ENCODE data around the gene PDE6C. TPM values are rescaled to one million over a fixed set of nuclear protein-coding genes. Genes with fewer than 3 reads are reported as not detected.

PDE6C gene
- total and polyA plus RNA-seq, 9 donors: 0.02 TPM; not detected in 8

DNA sequence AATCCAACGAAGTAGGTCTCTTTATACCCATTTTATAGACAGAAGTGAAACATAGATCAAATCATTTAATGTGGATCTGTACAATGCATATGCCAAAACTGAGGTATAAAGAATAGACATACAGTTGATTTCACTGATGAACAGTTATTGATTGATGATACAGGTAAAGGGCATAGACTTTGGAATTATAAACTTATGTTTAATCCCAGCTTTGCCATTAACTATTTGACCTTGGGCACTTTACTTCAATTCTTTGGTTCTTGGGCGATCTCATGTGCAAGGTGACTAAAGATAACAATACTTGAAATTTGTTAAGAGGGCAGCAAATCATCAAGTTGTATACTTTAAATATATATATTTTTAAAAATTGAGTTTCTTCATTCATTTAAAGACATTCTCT lies 61.5 kb downstream of the PDE6C start:
- Histone ChIP-seq H3K27ac (no peak overlapping the region), H3K9me3 (no peaks in the 10 kb centered on the region), H3K4me1 (ENCODE audit: insufficient read depth) (no peaks in the 10 kb centered on the region), H3K27me3 (no peaks in the 10 kb centered on the region), H3K36me3 (no peaks in the 10 kb centered on the region), H3K4me3 (no peak overlapping the region)
- DNase-seq: no peak
- intact Hi-C loops (cut with DNase I): no loop called here
- 88 to 94% (median 92%) methylated on average over 2 of the region's 2 CpGs for WGBS, 3 donors
- TF ChIP-seq POLR2A (IDR thresholded peaks at IDR 0.05) (no peak), EP300 (IDR thresholded peaks at IDR 0.05) (no peak)
- TF ChIP-seq, protein P1, sequence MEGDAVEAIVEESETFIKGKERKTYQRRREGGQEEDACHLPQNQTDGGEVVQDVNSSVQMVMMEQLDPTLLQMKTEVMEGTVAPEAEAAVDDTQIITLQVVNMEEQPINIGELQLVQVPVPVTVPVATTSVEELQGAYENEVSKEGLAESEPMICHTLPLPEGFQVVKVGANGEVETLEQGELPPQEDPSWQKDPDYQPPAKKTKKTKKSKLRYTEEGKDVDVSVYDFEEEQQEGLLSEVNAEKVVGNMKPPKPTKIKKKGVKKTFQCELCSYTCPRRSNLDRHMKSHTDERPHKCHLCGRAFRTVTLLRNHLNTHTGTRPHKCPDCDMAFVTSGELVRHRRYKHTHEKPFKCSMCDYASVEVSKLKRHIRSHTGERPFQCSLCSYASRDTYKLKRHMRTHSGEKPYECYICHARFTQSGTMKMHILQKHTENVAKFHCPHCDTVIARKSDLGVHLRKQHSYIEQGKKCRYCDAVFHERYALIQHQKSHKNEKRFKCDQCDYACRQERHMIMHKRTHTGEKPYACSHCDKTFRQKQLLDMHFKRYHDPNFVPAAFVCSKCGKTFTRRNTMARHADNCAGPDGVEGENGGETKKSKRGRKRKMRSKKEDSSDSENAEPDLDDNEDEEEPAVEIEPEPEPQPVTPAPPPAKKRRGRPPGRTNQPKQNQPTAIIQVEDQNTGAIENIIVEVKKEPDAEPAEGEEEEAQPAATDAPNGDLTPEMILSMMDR (IDR thresholded peaks at IDR 0.05): no peak

DNA sequence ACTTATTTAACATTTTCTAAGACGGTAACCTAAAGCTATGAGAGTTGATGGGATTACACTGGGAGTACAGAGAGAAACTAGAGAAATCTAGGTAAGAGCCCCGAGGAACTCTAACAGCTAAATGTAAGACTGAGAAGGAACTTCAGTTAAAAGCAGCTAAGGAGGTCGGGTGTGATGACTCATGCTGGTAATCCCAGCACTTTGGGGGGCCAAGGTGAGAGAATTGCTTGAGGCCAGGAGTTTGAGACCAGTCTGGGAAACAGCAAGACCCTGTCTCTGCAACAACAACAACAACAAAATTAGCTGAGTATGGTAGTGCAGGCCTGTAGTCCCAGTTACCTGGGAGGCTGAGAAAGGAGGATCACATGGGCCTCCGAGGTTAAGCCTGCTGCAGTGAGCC lies 66.0 kb downstream of the PDE6C start:
- H3K4me1 ChIP-seq (ENCODE audit: insufficient read depth): no peaks in the 10 kb centered on the region
- no peak for TF ChIP-seq EP300 (IDR thresholded peaks at IDR 0.05)
- TF ChIP-seq, protein P1 (IDR thresholded peaks at IDR 0.05): no peak
- no peak for TF ChIP-seq POLR2A (IDR thresholded peaks at IDR 0.05)
- no peaks in the 10 kb centered on the region for H3K9me3 ChIP-seq
- no peak overlapping the region for H3K27ac ChIP-seq
- DNase-seq: no peak
- no peaks in the 10 kb centered on the region for H3K36me3 ChIP-seq
- no peak overlapping the region for H3K4me3 ChIP-seq
- WGBS, 3 donors: 88 to 94% (median 89%) methylated on average over 4 of the region's 4 CpGs
- no peaks in the 10 kb centered on the region for H3K27me3 ChIP-seq
- intact Hi-C loops (cut with DNase I): no loop called here

DNA sequence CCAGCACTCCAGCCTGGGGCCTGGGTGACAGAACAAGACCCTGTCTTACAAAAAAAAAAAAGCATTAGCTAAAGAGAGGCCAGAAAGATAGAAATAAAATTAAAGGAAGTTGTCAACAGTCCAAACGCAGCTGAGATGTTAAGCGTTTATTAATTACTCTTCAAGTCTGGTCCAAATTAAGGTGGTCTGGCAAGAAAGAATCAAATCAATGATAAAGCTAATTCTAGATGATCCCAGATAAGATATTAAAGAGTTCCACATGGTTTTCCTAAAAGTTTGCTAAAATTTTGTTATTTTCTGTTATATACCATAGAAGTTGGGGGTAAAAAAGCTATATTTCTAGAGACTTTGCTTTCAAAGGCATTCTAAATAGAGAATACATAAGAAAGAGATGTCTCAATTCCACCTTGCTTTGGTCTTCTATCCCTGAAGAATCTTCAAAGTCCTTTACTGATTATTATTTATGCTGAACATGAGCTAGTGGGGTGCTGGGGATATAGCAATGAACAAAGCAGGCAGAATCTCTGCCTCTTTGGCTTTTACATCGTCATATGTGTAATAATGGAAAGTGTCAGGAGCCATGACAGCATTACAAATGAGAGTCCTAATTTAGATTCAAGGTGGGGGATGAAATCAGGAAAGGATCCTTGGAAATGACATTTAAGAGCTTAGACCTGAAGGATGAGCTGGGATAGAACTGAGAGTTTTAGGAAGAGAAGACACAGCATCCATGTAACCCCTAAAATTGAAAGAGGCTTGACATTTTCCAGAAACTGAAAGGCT lies 66.7 kb downstream of the PDE6C start:
- DNase-seq: no peak
- H3K27ac ChIP-seq: no peak overlapping the region
- H3K27me3 ChIP-seq: no peaks in the 10 kb centered on the region
- no peaks in the 10 kb centered on the region for H3K9me3 ChIP-seq
- no peak overlapping the region for H3K4me3 ChIP-seq
- no peak for TF ChIP-seq EP300 (IDR thresholded peaks at IDR 0.05)
- TF ChIP-seq POLR2A (IDR thresholded peaks at IDR 0.05): no peak
- TF ChIP-seq, protein P1 (IDR thresholded peaks at IDR 0.05): no peak
- intact Hi-C loops (cut with DNase I): no loop called here
- H3K36me3 ChIP-seq: no peaks in the 10 kb centered on the region
- no peaks in the 10 kb centered on the region for H3K4me1 ChIP-seq (ENCODE audit: insufficient read depth)
- 82 to 90% (median 83%) methylated on average over 3 of the region's 3 CpGs for WGBS, 3 donors

DNA sequence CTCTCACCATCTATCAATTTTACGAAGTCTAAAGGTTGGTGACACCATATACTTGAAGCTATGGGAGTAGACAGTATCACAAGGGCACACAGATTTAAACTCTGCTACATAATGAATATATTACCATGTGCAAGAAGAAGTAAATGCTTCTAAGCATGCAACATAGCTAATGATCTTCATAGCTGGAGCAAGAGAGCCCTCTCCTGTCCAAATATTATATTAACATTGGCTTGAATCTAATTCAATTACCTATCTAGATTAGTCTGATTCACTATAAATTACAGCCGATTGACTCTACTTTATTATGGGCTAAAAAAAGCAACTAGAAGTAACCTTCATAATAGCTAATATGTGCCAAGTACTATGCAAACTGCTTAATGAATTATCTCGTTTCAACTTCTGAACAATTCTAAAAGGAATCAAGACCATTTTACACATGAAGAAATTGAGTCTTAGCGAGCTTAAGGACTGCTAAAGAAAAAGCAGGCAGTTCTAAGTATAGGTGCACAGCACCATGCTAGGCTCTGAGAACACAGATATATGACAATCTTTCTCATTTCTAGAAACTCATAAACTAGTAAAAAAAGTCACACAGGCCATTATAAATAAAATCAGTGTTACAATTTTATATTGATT lies 68.2 kb downstream of the PDE6C start:
- no peak for DNase-seq
- no peaks in the 10 kb centered on the region for H3K27me3 ChIP-seq
- no peaks in the 10 kb centered on the region for H3K36me3 ChIP-seq
- no peak overlapping the region for H3K27ac ChIP-seq
- intact Hi-C loops (cut with DNase I): no loop called here
- no peak overlapping the region for H3K4me3 ChIP-seq
- H3K9me3 ChIP-seq: no peaks in the 10 kb centered on the region
- no peak for TF ChIP-seq EP300 (IDR thresholded peaks at IDR 0.05)
- no peak for TF ChIP-seq POLR2A (IDR thresholded peaks at IDR 0.05)
- TF ChIP-seq, protein P1 (IDR thresholded peaks at IDR 0.05): no peak
- H3K4me1 ChIP-seq (ENCODE audit: insufficient read depth): no peaks in the 10 kb centered on the region
- 60 to 62% (median 60%) methylated on average over 4 of the region's 4 CpGs for WGBS, 3 donors
